ENCODE results near the gene KRTAP10-7.
"Not testable (repeated sequence)": the region's sequence is repeated elsewhere in the genome, so short reads cannot be mapped to it uniquely, and the experiment has no call there.

The KRTAP10-7 gene

DNA sequence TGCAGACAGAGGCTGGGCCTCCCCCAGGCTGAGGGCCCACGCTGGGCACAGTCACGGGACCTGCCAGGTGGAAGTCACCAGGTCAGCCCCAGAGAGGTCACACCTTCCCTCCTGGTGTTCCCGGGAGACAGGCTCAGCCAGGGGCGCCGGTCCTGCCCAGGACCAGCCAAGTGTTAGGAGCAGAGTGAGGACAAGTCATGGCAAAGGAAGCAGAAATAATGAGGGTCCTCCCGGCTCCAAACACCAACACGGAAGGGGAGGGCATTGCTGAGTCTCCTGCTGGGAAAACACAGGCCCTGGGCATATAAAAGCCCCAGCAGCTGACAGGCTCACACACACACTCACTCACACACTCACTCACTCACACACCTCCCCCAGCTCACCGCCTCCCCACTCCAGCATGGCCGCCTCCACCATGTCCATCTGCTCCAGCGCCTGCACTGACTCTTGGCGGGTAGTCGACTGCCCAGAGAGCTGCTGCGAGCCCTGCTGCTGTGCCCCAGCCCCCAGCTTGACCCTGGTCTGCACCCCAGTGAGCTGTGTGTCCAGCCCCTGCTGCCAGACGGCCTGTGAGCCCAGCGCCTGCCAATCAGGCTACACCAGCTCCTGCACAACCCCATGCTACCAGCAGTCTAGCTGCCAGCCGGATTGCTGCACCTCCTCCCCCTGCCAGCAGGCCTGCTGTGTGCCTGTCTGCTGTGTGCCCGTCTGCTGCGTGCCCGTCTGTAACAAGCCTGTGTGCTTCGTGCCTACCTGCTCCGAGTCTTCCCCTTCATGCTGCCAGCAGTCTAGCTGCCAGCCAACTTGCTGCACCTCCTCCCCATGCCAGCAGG is 36.8 kb downstream of the KRTAP10-7 start, which contains the start of gene KRTAP10-10:
KRTAP10-10 (plus strand) TSS at position 339 of the 833 bp plus-strand sequence; CDS start at position 401, 62 bp downstream.
- no peak for DNase-seq

DNA sequence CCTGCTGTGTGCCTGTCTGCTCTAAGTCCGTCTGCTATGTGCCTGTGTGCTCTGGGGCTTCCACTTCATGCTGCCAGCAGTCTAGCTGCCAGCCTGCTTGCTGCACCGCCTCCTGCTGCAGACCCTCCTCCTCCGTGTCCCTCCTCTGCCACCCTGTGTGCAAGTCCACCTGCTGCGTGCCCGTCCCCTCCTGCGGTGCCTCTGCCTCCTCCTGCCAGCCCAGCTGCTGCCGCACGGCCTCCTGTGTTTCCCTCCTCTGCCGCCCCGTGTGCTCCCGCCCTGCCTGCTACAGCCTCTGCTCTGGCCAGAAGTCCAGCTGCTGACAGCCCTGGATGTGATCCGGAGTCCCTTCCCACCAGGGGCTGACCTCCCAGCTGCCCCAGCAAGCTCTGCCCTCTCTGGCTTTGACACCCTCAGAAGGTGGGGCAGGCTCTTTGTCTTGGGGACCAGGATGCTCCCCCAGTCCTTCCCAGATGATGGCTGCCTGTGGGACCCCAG is 37.5 kb downstream of the KRTAP10-7 start:
- not testable (repeated sequence) for DNase-seq

GRCh38 chr21:44638506-44639330 is 38.3 kb downstream of the KRTAP10-7 start:
- not testable (repeated sequence) for DNase-seq

DNA sequence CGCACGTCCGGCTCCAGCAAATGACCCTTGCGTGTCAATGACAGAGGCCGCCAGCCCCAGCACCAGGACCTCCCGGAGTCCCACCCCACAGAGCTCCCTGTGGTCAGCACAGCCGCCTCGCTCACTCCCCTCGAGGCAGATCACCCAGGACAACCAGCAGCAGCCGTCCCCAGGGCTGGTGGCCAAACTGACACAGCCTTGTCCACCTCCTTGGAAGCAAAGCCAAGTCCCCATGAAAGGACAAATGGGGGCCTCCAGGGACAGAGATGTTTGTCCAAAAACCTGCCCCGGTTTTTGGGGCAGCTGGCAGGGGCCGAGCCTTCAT is 38.9 kb downstream of the KRTAP10-7 start:
- no peak for DNase-seq

DNA sequence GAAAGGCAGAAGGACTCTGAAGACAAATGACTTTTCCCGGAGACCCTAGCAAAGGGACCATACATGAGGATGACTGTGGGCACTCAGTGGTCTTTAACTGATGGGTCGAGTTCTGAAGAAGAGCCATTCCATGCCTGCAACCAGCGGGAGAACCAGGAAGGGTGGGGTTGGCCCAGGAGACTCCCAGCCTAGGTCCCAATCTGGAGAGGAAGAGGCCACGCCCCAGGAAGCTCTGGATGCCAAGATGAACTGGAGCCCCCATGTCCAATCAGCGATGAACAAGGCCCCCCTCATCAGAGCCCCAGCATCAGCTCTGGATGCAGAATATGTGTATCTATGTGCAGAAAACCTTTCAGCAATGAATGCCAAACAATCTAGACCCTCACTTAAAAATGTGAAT is 40.4 kb downstream of the KRTAP10-7 start:
- DNase-seq, result no peak

- no peak for DNase-seq
These were observed 43.4 kb downstream of the KRTAP10-7 start for GRCh38 chr21:44643741-44644310.

GRCh38 chr21:44644878-44645277 is 44.5 kb downstream of the KRTAP10-7 start:
- DNase-seq, result no peak

- DNase-seq, result not testable (repeated sequence)
These were observed 46.2 kb downstream of the KRTAP10-7 start, which contains the start of gene KRTAP10-11 for GRCh38 chr21:44646366-44647221. TSS of gene KRTAP10-11 (plus strand) at chr21:44646414. CDS start at chr21:44646459, 45 bp downstream.

GRCh38 chr21:44647222-44647552 is 46.8 kb downstream of the KRTAP10-7 start:
- no peak for DNase-seq

- DNase-seq, result no peak
These were observed 48.3 kb downstream of the KRTAP10-7 start for GRCh38 chr21:44648557-44649311.

GRCh38 chr21:44649521-44650100 is 49.2 kb downstream of the KRTAP10-7 start:
- no peak for DNase-seq

- no peak for DNase-seq
These were observed 50.0 kb downstream of the KRTAP10-7 start for GRCh38 chr21:44650265-44650972.

GRCh38 chr21:44650973-44651675 is 50.7 kb downstream of the KRTAP10-7 start:
- no peak for DNase-seq

Measured in SIG-M5 (cell line).